Dermis microvascular lymphatic vessel endothelial cell (primary cell): ENCODE data around the gene FAM193A. TPM values are rescaled to one million over a fixed set of nuclear protein-coding genes. Genes with fewer than 3 reads are reported as not detected.

Experiments
- DNase-seq, 2 donors: peaks; one replicate each; pipeline versions ENCODE4 v3.0.0 to v3.0.0-alpha.2; 2010; ENCODE audit warnings: low read depth in 2 of 2
- total RNA-seq: library from RNA; depleted of rRNA; stranded (reverse); fragments of >200 nt; gene quantifications from 2 replicates; pipeline ENCODE4 v1.2.1, GENCODE V29; 2014

FAM193A gene, protein sequence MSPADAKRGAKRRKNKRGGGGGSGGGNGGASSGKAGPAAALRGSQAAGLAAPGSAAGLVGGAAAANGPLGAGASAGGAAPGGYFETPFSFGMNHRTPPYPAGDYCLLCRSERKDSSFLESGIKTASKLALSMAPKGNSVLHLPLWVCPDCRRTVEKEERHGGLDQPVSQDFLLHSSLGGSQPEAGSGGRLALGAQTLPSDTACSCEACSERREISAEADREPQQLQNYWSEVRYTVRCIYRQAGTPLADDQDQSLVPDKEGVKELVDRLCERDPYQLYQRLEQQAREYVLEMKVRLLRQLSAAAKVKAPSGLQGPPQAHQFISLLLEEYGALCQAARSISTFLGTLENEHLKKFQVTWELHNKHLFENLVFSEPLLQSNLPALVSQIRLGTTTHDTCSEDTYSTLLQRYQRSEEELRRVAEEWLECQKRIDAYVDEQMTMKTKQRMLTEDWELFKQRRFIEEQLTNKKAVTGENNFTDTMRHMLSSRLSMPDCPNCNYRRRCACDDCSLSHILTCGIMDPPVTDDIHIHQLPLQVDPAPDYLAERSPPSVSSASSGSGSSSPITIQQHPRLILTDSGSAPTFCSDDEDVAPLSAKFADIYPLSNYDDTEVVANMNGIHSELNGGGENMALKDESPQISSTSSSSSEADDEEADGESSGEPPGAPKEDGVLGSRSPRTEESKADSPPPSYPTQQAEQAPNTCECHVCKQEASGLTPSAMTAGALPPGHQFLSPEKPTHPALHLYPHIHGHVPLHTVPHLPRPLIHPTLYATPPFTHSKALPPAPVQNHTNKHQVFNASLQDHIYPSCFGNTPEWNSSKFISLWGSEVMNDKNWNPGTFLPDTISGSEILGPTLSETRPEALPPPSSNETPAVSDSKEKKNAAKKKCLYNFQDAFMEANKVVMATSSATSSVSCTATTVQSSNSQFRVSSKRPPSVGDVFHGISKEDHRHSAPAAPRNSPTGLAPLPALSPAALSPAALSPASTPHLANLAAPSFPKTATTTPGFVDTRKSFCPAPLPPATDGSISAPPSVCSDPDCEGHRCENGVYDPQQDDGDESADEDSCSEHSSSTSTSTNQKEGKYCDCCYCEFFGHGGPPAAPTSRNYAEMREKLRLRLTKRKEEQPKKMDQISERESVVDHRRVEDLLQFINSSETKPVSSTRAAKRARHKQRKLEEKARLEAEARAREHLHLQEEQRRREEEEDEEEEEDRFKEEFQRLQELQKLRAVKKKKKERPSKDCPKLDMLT (N-terminal part only)
- total RNA-seq, result 4.4 and 8.0 TPM in 2 replicates

DNA sequence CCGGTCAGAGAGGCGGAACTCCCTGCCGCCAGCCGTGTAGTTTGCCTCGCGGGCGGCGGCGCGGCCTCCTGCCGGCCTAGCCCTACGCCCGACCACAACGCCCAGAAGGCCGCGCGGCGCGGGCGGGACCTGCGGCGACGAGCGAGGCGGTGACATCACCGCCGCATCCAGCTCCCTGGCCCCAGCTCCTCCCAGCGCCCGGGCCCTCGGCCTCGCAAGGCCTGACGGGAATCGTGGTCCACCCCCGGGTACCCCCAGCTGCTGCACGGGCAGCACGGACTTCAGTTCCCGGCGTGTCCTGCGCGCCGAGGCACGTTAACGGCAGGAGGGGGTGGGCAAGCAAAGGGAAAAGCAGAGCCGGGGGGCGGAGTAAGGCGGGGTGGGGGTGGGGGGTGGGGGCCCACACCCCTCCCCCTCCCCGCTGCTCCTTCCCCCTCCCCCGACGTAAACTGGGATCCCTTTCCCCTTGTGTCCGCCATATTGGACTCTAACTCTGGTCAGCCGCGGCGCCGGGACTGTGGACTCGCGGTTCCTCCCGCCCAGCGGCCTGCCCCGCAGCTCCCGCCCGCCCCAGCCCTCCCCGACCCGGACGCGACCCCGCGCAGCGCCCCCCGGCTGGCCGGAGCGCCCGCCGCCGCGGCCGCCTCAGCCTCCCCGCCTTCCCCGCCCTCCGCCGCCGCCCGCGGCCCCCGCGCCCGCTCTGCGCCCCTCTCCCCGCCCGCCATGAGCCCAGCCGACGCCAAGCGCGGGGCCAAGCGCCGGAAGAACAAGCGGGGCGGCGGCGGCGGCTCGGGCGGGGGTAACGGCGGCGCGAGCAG lies at the start of gene FAM193A:
Gene FAM193A, plus strand, starts transcription at position 455 of the 818 bp plus-strand sequence. Its CDS starts 269 bp downstream, at position 724.
- DNase-seq, result peak; percentile 98 to 100

DNA sequence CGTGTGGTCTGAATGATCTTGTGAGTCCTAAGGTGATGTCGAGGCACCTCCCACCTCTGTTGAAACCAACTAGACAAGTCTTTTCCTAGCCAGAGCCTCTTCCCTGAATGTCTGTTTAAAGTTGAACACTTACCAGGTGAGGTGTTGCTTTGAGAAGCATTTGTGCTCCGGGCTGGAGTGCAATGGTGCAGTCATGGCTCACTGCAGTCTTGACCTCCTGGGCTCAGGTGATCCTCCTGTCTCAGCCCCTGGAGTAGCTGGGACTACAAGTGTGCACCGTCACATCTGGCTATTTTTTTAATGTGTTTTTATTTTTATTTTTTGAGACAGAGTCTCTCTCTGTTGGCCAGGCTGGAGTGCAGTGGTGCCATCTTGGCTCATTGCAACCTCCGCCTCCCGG lies 49.5 kb upstream of the FAM193A start:
- no peak for DNase-seq

DNA sequence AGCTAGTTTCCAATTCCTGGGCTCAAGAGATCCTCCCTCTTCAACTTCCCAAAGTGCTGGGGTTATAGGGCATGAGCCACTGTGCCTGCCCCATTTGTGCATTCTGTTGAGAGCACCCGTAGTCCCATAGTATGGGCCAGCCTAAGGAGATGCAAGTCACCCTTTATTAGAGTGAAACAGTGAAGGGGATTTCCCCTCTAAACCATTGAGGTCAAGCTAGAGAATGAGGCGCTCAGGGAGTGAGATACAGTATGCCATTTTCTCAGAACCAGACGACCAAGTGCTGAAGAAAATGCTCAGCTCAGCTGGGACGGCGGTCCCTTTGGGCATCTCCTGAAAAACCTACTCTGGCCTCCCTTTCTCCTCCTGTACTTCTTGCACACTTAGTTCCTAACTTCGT lies 48.8 kb upstream of the FAM193A start:
- no peak for DNase-seq

DNA sequence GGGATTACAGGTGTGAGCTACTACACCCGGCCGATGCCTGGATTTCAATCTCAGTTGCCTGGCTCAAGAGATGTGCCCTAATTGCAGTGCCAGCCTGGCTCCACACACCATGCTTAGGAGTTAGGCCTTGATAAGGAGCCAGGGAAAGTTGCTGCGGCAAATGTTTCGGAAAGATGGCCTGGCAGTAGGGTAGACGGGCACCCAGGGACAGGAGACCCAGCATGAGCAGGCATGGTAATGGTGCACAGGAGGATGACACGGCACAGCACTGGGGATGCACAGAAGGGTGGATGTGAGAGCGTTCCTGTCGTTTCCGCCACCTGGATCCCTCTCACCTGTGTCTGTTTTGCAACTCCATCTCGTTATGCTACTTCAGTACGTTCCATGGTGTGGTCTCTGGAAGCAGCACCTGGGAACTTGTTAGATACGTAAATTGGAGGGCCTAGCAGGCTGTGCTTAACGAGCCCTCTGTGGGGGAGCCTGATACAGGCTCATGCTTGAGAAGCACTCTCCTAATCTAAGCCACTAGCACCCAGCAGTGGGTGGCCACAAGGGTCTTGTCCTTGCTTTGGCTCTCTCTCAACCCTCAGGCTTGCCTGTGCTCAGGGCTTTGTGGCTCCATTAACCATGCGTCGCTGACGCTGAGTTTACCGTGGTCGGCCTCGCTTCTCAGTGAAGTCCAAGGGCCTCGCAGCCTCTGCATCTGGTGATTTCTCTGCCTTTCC lies 47.2 kb upstream of the FAM193A start:
- no peak for DNase-seq

DNA sequence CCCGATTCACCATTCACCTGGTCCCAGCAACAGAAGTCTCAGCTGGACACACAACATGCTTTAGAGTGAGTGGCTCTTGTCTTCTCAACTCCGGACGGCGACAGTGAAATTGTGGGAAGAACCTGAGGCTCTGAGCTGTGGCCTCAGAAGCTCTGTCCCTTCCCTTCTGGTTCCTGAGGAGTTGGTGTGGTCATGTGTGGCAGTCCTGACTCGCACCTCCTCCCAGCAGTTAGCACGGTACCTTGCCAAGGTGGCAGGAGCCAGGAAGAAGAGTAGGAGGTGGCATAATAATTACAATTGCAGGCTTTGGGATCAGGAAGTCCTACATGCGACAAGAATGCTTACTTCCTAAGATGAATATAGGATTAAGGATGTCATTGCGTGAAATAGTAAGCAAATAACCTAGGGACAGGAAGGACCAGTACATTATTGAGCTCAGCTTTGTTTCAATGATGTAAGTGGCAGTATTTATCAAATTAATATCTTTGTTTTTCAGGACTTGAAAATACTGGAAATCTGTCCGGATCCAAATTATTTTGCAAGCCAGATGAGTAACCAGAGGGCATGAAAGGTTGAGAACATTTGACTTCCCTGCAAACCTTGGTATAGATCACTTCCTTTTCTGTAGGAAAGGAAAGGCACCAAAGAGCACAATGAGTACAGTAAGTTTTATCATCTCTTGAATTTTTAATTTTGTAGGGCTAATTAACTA lies 46.5 kb upstream of the FAM193A start:
- peak in 1 of 2 donors; percentile 29 for DNase-seq

DNA sequence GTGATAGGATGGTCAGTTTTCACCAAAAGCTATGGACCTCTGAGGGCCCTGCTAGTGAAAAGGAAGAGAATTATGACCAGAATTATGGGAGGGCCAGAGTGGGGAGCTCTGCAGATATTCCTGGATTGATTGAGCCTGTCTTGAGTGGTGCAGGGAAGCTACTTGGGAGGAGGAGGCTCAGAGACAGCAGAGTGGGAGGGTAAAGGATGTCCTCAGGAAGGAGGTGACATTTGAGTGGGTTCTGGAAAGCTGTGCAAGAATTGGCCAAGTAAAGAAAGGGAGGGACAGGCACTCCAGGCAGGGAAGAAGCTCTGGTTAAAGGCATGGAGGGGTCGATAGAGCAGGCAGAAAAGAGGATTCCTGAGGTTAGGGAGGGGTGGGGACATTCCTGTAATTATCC lies 43.5 kb upstream of the FAM193A start:
- no peak for DNase-seq

DNA sequence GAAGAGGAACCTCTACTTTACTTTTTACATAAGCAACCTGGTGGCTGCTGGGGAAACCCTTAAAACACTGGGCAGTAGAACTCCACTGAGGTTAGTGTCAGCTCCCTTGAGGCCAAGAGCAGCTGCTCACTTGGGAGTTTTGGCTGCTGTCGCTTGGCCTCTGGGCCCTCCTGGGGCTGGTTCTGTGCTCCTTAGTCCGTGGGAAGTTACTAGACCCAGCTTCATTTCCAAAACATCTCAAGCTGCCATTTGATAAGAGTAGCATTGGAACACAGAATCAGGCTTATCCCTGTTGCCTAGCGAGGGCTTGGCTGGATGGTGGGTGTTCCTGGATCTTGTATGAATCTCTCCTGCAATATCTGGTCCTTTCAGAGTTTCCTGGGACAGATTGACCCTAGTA lies 41.5 kb upstream of the FAM193A start:
- no peak for DNase-seq

DNA sequence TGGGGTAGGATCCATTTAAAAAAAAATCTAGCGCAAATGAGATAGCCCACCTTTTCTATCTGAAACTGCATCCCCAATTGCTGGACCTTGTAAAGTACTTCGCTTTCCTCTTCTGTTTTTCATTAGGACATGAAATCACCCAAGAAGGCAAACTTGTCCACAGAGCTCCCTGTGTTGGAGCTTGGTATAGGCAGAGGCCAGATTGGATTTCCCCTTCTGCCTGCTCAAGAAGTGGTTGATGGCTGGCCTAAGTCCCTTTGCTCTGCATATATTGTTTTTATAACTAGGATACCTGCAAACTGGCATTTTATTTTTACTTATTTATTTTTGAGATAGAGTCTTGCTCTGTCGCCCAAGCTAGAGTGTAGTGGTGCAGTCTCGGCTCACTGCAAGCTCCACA lies 39.1 kb upstream of the FAM193A start:
- DNase-seq, result no peak

DNA sequence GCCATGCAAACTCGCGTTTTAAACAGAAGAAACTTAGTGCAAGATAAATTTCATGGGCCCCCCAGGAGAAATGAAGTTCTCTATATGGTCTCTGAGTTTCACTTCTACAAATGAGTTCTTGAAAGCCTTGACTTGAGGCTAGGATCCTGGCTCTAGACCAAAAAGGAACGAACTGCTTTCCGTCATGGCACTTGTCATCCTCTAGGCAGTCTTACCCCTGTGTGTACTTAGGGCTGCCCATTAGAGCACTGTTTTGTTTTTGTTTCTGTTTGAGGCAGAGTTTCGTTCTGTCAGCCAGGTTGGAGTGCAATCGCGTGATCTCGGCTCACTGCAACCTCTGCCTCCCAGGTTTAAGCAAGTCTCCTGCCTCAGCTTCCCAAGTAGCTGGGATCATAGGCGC lies 38.5 kb upstream of the FAM193A start:
- DNase-seq, result no peak

DNA sequence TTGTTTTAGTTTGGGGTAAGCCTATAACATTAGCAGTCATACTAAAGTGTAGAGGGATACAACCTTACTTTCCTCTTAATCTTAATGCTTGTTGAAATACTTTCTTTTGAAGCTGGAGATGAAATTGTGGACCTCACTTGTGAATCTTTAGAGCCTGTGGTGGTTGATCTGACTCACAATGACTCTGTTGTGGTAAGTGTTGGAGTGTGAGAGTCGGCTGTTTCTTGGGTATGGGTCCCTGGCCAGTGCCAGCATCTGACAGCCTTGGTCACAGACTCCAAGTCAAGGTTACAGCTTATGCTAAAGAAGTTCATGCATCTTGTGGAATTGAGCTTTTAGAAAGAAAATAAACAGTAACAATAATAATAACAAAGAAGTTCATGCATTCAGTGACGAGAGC lies 35.9 kb upstream of the FAM193A start:
- no peak for DNase-seq

DNA sequence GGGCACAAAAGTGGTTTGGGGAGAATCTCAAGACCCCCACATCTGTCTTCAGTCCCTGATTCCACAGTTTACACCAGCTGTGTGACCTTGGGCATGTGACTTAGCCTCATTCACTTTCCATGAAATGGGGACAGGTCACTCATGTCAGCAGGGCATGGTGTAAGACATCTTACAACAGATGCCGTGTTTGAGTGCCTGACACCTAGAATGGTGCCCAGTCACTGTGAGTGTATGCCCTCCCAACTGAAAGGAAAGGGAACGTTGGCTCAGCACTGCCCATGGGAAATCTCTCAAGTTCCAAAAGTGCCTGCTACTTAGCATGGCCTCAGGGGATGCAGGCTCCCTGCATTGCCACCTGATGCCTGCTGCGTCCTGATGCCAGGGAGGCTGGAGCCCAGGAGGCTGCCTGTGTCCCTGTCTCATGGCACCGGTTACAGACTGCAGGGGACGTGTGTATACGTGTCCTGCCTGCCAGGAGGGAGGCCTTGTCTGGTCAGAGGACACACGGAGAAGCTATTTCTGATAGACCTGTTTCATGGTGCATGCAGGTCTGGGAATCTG lies 35.3 kb upstream of the FAM193A start:
- DNase-seq, result no peak

DNA sequence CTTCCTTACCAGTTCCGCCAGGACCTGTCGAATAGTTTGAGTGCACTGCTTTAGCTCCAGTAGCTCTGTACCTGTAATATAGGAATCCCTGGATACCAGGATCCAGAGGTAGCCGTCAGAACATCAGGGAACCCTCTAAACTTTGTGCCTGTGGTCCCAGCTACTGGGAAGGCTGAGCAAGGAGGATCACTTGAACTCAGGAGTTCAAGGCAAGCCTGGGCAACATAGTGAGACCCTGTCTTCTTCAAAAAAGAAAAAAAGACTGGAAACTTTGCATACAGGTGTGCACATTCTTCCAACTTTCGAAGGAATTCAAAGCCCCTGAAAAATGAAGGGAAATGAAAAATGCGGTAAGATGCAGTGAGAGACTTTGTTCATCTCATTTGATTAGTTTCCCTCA lies 32.6 kb upstream of the FAM193A start:
- DNase-seq, result no peak

DNA sequence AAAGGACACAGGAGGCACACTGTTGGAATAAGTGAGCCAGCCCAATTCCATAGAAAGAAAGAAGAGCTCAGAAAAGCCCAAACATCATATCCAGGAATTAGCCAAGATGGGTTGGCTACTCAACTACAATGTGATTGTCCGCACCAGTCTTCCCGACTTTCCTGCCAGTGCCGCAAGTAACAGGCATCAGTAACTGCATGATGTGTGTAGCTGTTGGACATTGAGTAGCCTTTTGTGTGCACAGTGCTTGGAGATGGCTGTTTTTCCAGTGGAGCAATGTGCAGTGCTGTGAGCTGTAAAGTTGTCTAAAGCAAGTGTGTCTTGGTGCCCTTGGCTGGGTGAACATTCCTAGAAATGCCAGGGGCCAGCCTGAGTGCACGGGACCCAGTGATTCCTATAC lies 29.2 kb upstream of the FAM193A start:
- no peak for DNase-seq

DNA sequence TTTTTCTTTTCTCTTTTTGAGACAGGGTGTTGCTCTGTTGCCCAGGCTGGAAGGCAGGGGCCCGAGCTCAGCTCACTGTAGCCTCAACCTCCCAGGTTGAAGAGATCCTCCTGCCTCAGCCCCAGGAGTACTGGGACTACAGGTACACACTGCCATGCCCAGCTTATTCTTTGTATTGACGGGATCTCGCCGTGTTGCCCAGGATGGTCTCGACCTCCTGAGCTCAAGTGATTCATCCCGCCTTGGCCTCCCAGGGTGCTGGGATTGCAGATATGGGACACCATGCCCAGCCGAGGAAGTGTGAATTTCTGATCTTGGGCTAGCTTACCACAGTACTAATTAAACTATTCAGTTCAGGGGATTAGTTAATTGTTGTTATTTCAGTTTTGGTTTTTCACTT lies 28.6 kb upstream of the FAM193A start:
- DNase-seq, result no peak

DNA sequence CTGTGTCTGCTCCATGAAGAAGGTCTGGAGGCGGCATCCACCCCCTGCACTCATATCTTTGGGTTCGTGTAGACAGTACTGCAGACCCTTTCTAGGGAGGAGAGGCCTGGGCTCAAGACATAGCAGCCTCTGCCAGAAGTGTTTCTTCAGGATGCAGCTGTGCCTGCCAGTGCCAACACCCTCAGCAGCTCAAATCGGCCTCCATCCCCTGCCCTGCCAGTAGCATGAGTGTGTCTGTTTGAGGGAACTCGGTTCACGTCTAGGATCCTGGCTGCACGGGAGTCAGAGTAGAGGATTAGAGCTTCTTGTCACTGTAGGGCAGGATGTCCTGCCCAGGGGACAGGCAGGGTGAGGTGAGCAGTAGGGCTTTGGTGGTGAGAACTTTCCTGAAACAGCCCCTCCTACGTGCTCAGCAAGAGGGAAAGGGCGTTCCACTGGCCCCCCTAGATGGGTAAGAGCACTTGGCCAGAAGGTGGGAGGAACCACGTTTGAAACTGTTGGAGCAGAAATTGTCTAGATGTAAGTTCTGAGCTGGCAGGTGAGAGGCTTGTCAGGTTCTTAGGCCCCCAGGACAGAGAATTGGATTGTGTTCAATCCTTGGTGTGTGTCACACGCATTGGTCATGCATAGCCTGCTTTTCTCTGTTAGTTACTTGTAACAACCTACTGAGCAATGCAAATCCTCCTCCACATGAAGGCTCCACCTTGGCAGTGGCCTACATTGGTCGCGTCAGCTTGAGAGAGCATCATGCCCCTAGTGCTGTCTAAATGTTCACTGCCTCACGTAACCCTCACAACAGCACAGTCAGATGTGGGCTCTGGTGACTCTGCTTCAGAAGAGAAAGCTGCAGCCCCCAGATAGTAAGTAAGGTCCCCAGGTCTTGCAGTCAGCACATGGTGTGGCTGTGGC lies 25.8 kb upstream of the FAM193A start:
- no peak for DNase-seq

DNA sequence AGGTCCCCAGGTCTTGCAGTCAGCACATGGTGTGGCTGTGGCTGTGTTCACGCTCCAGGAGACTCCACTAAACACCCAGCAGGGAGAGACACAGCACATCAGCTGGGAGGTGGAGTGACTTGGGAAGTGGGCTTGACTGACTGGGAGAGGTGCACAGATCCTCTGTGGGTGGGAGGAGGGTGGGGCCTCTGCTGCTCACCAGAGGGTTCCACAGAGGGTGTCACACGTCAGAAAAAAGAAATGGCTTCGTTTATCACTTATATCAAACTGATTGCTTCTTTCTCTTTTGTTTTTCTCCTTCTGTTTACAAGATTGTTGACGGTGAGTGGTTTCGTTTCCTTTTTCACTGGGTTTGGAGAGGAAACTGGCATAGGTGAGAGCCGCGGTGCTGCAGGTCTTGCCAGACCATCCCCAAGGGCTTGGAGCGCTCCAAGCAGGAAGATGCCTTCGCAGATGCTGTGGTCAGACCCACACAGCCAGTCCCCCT lies 24.8 kb upstream of the FAM193A start:
- DNase-seq, result no peak

DNA sequence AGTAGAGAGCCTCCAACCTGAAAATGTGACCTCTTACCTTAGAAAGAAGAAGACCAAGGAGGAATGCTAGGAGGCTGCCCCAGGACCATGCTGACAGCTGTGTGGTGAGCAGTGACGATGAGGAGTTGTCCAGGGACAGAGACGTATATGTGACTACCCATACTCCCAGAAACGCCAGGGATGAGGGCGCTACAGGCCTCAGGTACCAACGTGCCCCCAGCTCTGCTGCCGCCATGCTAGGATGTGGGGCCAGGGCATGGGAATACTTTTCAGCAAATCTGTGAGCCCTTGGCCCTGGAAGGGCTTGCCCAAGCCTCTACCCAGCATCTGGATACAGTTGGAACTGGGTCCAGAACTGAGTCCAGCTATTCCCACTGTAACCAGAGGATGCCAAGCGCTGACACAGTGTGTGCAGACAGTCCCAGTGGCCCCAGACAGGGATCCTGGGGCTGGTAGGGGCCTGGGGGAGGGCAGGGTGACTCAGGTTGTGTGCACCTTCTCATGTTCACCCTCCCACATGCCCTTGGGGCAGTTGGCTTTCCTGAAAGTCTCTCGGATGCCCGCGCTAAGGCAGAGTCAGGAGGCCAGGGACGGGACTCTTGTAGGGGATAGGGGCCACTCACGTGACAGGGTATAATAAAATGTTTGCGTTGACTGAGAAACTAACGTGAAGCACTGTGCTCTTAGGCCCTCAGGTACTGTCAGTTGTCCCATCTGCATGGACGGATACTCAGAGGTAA lies 23.9 kb upstream of the FAM193A start:
- no peak for DNase-seq
